Embryonic facial prominence (tissue), 1 donor: ENCODE results near the gene BIK.
A peak's percentile ranks its signal among the peaks of the same experiment; 100 is the strongest.
"Not testable (repeated sequence)": the region's sequence is repeated elsewhere in the genome, so short reads cannot be mapped to it uniquely, and the experiment has no call there.

Experiments used
- DNase-seq: peaks from one replicate; pipeline ENCODE4 v3.0.0-alpha.2; 2016; ENCODE audit errors: extremely low spot score

The BIK gene

GRCh38 chr22:43135565-43135964 lies 25.0 kb downstream of the BIK start:
- no peak for DNase-seq

DNA sequence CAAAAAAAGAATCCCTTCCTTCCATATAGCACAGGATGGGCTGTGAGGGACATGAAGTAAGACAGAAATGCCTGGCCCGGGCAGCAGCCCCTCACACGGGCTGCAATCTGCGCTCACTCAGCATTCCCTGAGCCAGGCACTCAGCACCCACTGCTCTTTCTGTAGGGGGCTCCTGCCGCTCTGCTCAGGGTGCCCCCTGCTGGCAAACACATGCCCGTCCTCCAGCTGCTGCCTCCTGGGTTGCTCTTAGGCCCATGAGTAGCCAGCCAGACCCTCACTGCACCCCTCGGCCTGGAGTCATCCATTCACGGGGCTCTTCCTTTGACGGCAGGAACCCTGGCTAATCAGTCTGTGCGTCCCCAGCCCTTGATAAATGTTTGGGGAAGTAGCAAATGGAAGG lies 25.7 kb downstream of the BIK start:
- no peak for DNase-seq

GRCh38 chr22:43136801-43137200 lies 26.3 kb downstream of the BIK start:
- DNase-seq: no peak

GRCh38 chr22:43142880-43143562 lies 32.5 kb downstream of the BIK start, which contains the start of gene MCAT:
Gene MCAT (minus strand): TSS chr22:43143398. CDS start chr22:43143348, 50 bp downstream.
- DNase-seq: peak; percentile 62

DNA sequence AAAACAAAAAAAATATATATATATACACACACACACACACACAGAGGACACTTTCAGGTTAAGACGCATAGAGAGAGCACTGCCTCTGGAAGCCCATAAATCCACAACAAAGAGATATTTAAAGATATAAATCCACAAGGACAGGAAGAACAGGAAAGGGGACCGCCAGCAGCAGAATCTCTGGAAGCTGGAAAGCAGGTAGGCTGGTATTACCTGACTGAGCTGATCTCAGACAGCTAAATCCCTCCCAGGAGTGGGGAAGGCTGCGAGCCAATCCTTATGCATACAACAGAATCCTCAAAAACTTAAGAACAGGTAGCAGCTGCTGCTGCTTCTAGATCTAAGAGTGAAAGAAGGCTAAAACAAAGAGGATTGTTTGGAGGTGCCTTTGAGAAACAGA lies 34.4 kb downstream of the BIK start:
- no peak for DNase-seq

DNA sequence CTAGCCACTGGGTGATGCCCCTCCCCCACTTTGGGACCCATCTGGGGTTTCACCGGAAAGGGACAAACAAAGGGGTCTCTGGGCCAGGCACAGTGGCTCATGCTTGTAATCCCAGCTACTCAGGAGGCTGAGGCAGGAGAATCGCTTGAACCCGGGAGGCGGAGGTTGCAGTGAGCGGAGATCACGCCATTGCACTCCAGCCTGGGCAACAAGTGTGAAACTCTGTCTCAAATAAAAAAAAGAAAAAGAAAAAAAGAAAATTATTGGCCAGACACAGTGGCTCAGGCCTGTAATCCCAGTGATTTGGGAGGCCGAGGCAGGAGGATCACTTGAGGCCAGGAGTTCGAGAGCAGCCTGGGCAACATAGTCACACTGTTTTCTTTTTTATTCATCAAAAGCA lies 34.8 kb downstream of the BIK start:
- DNase-seq: not testable (repeated sequence)

DNA sequence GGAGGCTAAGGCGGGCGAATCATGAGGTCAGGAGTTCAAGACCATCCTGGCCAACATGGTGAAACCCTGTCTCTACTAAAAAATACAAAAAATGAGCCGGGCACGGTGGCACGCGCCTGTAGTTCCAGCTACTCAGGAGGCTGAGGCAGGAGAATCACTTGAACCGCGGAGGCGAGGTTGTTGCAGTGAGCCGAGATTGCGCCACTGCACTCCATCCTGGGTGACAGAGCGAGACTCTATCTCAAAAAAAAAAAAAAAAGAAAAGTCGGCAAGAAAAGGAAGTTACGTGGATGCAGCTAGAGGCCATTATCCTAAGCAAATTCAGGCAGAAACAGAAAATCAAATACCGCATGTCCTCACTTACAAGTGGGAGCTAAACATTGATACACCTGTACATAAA lies 35.8 kb downstream of the BIK start:
- not testable (repeated sequence) for DNase-seq

DNA sequence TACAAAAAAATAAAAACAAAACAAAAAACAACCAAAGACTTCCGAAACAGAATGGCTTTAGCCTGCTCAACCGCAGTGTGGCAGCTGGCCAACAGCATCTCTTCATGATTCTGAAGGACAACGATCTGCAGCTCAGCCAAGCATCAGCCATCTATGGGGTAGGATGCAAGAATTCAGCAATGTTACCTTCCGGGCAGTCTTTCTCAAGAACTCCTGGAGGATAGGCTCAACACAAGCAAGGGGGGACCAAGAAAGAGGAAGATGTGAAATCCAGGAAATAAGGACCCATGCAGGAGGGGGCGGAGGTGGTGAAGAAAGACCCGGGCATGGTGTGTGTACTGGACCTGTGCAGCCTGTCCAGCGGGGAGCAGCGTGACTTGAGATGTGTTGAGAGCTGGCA lies 37.3 kb downstream of the BIK start:
- no peak for DNase-seq

GRCh38 chr22:43148581-43148980 lies 38.0 kb downstream of the BIK start:
- no peak for DNase-seq

- no peak for DNase-seq
Observed at GRCh38 chr22:43150731-43151206, 40.2 kb downstream of the BIK start.

DNA sequence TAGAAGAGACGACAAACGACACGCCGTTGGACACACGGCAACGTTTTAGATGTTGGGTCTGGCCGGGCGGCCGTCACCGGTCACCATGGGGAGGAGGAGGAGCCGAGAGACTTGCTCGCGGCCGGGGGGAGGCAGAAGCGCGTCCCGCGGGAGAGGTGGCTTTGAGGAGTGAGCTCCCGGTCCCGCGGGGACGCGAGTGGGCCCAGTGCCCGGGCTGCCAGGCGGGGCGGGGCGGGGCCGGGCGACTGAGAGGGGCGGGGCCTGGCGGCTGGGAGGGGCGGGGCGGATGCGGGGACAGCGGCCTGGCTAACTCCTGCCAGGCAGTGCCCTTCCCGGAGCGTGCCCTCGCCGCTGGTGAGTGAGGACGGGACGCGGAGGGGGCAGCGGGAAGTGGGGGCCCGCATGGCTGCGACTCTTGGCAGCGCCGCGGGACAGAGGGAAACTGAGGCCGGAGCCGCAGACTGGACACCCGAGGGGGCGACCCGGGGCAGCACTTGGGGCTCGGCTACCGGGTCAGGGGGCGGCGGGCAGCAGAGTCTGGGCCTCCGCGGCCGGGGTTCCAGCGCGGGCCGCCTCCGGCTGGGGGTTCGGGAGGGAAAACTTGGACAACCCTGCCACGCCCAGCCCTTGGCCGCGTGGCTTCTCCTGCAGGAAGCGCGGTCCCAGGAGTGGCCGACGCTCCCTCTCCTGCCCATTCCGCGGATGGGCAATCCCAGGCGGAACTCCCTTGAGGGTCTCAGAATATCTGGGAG lies 40.9 kb downstream of the BIK start, which contains the start of gene TSPO:
Gene TSPO (plus strand): TSS at position 309 of the 752 bp plus-strand sequence. CDS start 7,680 bp downstream, outside the sequence.
- DNase-seq: no peak

GRCh38 chr22:43152003-43152356 lies 41.4 kb downstream of the BIK start:
- no peak for DNase-seq

GRCh38 chr22:43152357-43153071 lies 42.0 kb downstream of the BIK start:
- DNase-seq: peak; percentile 46

DNA sequence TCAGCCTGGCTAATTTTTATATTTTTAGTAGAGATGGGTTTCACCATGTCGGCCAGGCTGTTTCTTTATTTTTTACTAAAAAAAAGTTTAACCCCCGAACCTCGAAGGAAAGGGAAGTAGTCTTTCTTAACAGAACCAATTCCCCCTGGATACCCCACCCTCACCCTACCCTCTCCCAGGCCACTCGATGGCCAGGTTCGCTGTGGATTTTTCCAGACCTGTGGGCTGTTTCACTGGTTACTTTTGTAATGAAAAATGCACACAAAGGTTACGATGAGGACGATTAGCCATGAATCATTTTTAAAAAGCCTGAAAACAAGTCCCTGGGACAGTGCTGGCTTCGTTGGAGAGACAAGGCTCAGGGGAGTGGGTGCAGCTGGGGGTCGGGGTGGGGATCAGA lies 43.3 kb downstream of the BIK start:
- no peak for DNase-seq

DNA sequence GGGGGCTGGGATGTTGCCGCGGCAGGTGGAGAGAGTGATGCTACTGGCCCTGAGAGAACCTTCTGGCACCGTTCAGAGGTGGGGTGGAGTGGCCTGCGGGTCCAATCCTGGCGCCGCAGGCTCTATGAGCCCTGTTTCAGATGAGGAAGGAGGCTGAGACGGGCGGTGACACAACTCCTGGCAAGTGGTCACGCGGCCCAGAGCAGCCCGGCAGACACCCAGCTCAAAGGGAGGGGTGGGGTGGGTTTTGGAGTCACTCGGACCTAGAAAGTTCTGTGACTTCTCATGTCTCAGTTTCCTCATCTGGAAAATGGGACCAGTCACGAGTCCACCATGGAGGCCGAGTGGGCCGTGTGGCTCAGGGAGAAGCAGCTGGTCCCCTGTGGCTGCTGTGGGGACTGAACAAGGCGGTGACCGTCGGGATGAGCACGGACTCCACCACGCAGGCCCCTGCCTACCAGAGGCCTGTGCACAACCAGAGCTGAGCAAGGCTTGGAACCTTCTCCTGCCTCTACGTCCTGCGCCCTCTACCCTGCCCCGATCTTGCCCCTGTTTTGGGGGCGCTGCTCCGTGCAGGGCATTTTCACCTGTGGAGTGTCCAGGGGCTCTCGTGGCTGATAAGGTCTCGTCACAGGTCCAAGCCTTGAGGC lies 44.5 kb downstream of the BIK start:
- no peak for DNase-seq

DNA sequence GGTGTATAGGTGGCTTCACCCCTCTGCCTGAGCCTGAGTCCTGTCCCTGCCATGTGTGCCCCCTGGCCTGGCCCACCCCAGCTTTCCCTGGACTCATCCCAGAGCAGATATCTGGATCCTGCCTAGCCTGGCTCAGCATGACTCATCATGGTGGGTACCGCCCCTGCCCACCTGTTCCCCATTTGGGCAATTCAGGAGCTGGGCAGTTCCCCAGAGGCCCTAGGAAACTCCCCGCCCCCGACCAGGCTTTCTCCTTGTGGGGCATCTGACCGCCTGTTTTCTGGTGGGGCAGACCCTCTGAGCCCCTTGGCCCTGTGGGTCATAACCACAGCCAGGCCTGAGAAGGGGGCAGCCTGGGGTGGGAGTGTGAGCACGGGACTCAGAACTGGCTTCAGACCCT lies 45.2 kb downstream of the BIK start:
- no peak for DNase-seq

DNA sequence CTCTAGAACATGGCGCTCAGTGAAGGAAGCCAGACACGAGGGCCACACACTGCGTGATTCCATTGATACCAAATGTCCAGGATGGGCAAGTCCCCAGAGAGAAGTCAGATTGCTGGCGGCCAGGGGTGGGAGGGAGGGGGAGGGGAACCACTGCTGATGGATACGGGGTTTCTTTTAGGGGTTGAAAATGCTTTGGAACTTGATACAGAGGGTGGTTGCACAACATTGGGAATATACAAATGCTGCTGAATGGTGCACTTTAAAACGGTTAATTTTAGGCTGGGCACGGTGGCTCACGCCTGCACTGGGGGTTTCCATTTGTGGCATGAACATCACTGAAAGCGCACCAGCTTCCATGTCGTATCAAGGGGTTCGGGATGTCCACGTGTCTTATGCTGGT lies 45.9 kb downstream of the BIK start:
- DNase-seq: no peak

- no peak for DNase-seq
Observed at GRCh38 chr22:43157874-43158546, 47.5 kb downstream of the BIK start.

- DNase-seq: no peak
Observed at GRCh38 chr22:43158778-43159483, 48.4 kb downstream of the BIK start.

DNA sequence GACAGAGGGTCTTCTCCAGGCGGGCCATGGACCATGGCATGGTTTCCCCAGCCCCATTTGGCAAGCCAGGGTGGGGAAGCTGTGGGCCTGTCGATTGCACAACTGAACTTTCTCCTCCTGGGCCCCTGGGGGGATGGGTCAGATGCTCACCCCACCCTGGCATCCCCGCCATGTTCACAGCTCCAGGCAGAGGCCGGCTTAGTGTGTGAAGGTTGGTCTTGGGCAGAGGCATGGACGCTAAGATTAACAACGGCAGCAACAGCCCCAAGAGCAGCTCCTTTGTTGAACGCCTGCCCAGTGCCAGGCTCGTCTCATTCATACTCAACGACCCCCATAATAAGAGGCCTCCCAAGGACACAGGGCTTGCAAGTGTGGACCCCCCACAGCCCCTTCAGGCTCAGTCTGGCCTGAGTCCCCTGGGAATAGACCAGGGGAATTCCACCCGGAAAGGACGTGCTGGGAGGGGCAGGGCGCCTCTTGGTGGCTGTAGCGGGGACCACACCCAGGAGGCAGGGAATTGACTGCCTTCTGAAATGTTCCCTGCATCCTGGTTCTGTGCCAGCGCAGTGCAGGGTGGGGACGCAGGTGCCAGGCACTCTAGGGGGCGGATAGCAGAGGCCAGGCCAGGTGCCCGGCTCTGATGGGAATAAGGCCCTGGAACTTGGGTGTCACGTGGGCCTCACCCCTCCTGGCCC lies 49.1 kb downstream of the BIK start:
- DNase-seq: no peak
